Epithelial cell of prostate (primary cell): Measurements from ENCODE around the gene CCDC188.
A peak's percentile ranks its signal among the peaks of the same experiment; 100 is the strongest.
"Not testable (repeated sequence)": the region's sequence is repeated elsewhere in the genome, so short reads cannot be mapped to it uniquely, and the experiment has no call there.

ENCODE experiments used
- DNase-seq: peaks from one replicate; pipeline ENCODE4 v3.0.0-alpha.2; 2011; ENCODE audit warnings: low read depth, low spot score
- H3K27ac ChIP-seq: fragments of 450-650 bp; 2 replicates; pipeline ENCODE4 v1.5.1; 2017; ENCODE audit warnings: mild to moderate bottlenecking

Gene CCDC188

GRCh38 chr22:20172141-20172613 is 21.3 kb upstream of the CCDC188 start:
- DNase-seq = no peak
- H3K27ac ChIP-seq = no peak overlapping the region

- no peak overlapping the region for H3K27ac ChIP-seq
- DNase-seq = no peak
Measured at GRCh38 chr22:20171288-20172140, 20.7 kb upstream of the CCDC188 start.

GRCh38 chr22:20170170-20170569 is 19.3 kb upstream of the CCDC188 start:
- no peak overlapping the region for H3K27ac ChIP-seq
- no peak for DNase-seq

GRCh38 chr22:20169253-20169822 is 18.5 kb upstream of the CCDC188 start:
- DNase-seq = no peak
- no peak overlapping the region for H3K27ac ChIP-seq

DNA sequence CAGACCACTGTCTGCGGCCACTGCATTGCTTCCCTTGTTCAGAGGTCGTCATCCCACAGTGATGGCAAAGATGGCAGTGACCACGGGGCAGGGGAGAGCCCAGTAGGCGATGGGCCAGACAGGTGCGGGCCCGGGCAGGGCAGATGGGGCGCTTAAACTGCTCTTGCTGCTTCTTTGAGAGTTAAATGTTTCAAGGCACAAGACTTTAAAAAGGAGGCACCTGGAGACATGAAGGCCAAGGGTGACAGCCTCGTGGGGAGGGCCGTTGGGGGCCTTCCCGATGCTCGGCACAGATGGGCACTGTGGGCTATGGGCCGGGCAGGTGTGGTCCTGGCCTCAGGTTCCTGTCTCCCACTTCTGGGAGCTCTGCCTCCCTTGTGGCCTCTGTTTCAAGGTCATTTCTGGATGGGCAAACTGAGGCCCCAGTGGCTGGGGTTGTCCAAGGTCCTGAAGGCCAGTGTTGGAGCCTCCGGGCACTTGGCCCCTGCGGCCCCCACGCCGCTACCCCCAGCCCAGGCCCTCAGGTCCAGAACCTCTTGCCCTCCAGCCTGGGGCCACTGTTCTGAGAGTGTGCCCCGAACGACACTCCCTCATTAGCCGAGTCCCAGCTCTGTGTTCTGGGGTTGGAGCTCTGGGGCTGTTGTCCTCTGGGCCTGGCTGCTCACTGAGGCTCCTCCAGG is 16.9 kb upstream of the CCDC188 start:
- no peak overlapping the region for H3K27ac ChIP-seq
- DNase-seq = no peak

GRCh38 chr22:20166703-20167102 is 15.8 kb upstream of the CCDC188 start:
- no peak for DNase-seq
- H3K27ac ChIP-seq = no peak overlapping the region

- no peak for DNase-seq
- no peak overlapping the region for H3K27ac ChIP-seq
Measured at GRCh38 chr22:20165913-20166312, 15.1 kb upstream of the CCDC188 start.

- H3K27ac ChIP-seq = no peak overlapping the region
- DNase-seq = no peak
Measured at GRCh38 chr22:20165421-20165820, 14.6 kb upstream of the CCDC188 start.

GRCh38 chr22:20164863-20165262 is 14.0 kb upstream of the CCDC188 start:
- no peak overlapping the region for H3K27ac ChIP-seq
- no peak for DNase-seq

GRCh38 chr22:20160041-20160440 is 9.2 kb upstream of the CCDC188 start:
- no peak for DNase-seq
- H3K27ac ChIP-seq = no peak overlapping the region

DNA sequence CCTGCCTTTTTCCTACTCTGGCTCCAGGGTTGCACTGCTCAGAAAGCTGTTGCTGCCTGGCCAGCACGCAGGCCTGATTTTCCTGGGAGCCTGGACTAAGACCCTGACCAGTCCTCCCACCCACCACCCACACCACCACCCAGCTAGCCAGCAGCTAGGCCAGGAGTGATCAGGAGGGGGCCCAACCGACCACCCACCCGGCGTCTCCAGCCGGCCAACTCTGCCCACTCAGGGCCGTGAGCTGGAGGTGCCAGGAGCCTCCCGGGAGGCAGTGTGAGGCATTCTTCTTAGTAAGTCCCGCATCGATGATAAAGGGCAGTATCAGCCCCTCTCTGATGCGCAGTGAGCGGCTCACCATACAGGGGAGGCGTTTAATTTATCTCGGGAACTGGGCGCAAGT is 8.7 kb upstream of the CCDC188 start:
- DNase-seq = not testable (repeated sequence)

DNA sequence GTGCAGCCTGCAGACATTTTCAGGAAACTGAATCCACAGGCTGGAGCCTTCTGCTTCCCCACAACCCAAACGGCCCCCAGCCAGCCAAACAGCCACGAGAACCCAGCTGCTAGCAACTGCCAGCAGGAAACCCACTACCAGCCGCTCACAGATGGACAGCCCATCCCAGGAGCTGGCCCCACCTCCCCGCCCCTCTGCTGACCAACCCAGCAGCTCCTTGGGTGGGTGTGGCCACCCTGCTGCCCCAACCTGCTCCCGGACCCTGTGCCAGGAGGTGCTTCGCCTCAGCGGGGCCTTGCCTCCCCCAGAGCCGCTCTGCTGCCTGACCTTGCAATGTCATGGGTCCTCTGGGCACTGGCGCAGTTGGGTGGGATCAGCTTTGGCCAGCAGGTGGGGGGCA is 8.2 kb upstream of the CCDC188 start:
- no peak overlapping the region for H3K27ac ChIP-seq
- no peak for DNase-seq

More for the DNA sequence above, 8.7 kb upstream of the CCDC188 start:
- H3K27ac ChIP-seq = not testable (repeated sequence)

GRCh38 chr22:20158391-20159036 is 7.7 kb upstream of the CCDC188 start:
- DNase-seq = no peak
- no peak overlapping the region for H3K27ac ChIP-seq

DNA sequence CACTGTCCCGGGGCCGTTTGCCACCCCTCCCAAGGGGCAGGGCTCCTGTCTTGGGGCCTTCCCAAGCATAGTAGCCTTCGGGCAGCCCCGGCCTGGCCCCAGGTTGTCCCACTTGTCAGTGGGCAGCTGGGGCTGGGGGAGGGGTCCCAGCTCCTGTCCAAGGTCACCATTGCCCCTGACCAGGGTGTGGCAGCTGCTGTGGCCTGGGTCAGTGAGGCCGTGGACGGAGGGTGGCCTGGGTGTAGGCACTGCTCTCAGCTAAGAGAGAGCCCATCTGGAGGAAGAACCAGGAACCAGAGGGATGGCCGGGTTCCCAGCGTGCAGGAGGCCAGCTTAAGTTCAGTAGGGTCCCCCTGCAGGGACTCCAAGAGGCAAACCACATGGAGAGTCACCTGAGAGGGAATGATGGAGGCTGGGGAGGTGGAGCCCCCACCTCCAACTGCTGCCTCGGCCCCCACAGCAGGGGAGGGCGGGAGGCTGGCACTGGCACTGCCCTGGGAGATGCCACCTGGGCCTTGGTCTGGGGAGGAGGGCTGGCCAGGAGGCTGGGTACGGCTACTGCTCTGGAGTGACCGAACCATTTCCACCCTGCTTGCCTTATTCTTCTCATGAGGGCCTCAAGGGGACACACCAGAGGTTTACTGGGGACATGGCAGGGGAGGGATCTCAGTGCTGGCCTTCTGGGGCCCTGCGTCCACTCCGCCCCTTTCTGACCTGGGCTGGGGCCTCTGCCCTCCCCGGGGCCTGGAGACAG is 6.8 kb upstream of the CCDC188 start:
- no peak overlapping the region for H3K27ac ChIP-seq
- DNase-seq = no peak

DNA sequence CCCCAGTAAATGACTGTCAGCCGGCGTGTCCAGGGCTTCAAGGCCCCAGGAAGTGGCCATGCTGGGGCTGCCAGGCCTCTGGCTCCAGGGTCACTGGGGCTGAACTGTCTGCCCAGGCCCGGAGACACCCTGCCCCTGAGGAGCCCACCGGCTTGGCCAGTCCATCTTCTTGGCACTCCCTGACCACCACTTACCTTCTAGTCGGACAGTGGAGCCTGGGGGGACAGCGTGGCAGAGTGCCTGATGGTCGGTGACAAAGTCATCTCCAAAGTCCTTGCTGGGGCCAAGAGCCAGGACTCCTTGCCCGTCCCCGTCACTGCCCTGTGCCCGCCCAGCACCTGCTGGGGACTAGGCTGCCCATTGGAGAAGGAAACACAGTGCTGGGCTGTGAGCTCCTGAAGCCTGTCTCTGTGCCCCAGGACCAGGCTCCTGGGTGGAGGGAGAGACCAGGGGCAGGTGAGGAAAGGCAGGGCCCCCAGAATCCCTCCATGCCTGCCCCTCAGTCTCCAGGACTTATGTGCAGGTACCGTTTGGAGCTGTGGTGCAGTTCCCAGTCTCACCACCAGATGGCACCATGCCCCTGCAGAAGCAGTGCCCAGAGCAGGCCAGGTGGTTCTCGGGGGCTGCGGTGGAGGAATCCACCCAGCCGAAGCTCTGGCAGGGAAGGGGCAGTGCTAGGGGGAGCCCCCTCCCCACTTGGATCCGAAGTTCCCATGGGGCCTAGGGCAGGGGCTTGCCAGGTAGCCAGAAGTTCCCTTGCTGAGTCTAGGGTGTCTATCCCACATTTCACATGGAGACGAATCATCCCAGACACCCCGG is 6.0 kb upstream of the CCDC188 start:
- H3K27ac ChIP-seq = no peak overlapping the region
- peak; percentile 3 for DNase-seq

DNA sequence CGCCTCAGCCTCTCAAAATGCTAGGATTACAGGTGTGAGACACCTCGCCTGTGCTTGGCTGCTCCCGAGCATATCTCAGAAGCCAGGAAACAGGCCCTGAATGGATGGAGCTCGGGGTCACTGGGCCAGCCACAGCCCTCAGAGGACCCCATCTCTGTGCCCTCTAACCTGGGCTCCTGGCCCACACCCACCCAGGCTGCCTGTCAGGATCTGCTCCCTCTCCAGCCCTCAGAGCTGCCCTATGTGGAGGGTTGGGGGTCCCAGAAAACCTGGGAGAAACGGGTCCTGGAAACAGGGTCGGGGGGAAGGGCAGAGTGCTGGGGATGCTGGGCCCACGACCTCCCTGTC is 5.2 kb upstream of the CCDC188 start:
- no peak overlapping the region for H3K27ac ChIP-seq
- DNase-seq = no peak

GRCh38 chr22:20155330-20156041 is 4.6 kb upstream of the CCDC188 start:
- H3K27ac ChIP-seq = no peak overlapping the region
- DNase-seq = no peak

- H3K27ac ChIP-seq = no peak overlapping the region
- no peak for DNase-seq
Measured at GRCh38 chr22:20154602-20155187, 3.8 kb upstream of the CCDC188 start.
